ENCODE data around the gene SLC26A1. TPM values are rescaled to one million over a fixed set of nuclear protein-coding genes. Genes with fewer than 3 reads are reported as not detected.

SLC26A1 gene
- total RNA-seq, 1 experiment from 2014 or later = 1.3 TPM

- no peak overlapping the region for H2AFZ ChIP-seq
- no peaks in the 10 kb centered on the region for H3K36me3 ChIP-seq (ENCODE audit: low read depth)
- H3K27me3 ChIP-seq (ENCODE audit: insufficient read depth, low read depth) = no peaks in the 10 kb centered on the region
- no peak overlapping the region for H3K27ac ChIP-seq
- ChIA-PET CTCF (no interaction called here), POLR2A (ENCODE audit: unreplicated experiment) (no interaction called here)
- no peak overlapping the region for H3K4me2 ChIP-seq
- intact Hi-C loops (cut with micrococcal nuclease; ENCODE audit: unreplicated experiment) = no loop called here
- BruUV-seq (replicated peaks) = no TSS peak
- H3K79me2 ChIP-seq (ENCODE audit: low read depth) = no peaks in the 10 kb centered on the region
- no peaks in the 10 kb centered on the region for H3K9me3 ChIP-seq (ENCODE audit: insufficient read depth, low read depth)
- no peak for TF ChIP-seq CTCF (conservative IDR thresholded peaks at IDR 0.05)
- TF ChIP-seq EZH2 (IDR thresholded peaks at IDR 0.05; ENCODE audit: low read depth) = no peak
- no peaks in the 10 kb centered on the region for H3K9me2 ChIP-seq (ENCODE audit: insufficient read depth)
- no peaks in the 10 kb centered on the region for H3K4me1 ChIP-seq (replicated peaks; ENCODE audit: insufficient read depth)
- DNase-seq = no peak
- H4K20me1 ChIP-seq (ENCODE audit: insufficient read depth) = no peaks in the 10 kb centered on the region
- H3K4me3 ChIP-seq = no peak overlapping the region
- H3F3A ChIP-seq (ENCODE audit: insufficient read depth, low read depth) = no peaks in the 10 kb centered on the region
Measured at GRCh38 chr4:957581-958313, 35.5 kb downstream of the SLC26A1 start.

DNA sequence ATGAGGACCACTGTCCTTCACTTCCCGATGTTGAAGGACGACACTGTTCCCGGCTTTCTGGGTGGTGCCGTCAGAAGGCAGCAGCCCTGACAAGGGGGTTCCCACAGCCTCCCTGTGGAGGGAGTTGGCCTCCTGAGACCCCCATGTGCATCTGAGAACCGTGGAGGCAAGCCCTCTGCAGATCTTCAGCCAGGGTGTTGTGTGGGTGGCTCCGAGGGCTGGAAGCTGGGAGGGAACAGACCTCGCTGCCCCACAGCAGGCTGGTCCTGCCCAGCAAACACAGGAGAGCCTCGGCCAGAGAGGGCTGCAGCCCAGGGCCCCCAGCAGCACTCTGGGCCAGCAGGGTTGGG lies 36.0 kb downstream of the SLC26A1 start:
- intact Hi-C loops (cut with micrococcal nuclease; ENCODE audit: unreplicated experiment) = no loop called here
- H2AFZ ChIP-seq = no peak overlapping the region
- H3K27ac ChIP-seq = no peak overlapping the region
- no peaks in the 10 kb centered on the region for H3K36me3 ChIP-seq (ENCODE audit: low read depth)
- CTCF ChIA-PET = no interaction called here
- no peaks in the 10 kb centered on the region for H3K9me2 ChIP-seq (ENCODE audit: insufficient read depth)
- no peak for DNase-seq
- no peak for TF ChIP-seq CTCF (conservative IDR thresholded peaks at IDR 0.05)
- TF ChIP-seq EZH2 (IDR thresholded peaks at IDR 0.05; ENCODE audit: low read depth) = no peak
- H3K4me2 ChIP-seq = no peak overlapping the region
- no peak overlapping the region for H3K4me3 ChIP-seq
- H3F3A ChIP-seq (ENCODE audit: insufficient read depth, low read depth) = no peaks in the 10 kb centered on the region
- POLR2A ChIA-PET (ENCODE audit: unreplicated experiment) = no interaction called here
- BruUV-seq (replicated peaks) = no TSS peak
- no peaks in the 10 kb centered on the region for H4K20me1 ChIP-seq (ENCODE audit: insufficient read depth)
- no peaks in the 10 kb centered on the region for H3K4me1 ChIP-seq (replicated peaks; ENCODE audit: insufficient read depth)
- H3K79me2 ChIP-seq (ENCODE audit: low read depth) = no peaks in the 10 kb centered on the region
- no peaks in the 10 kb centered on the region for H3K27me3 ChIP-seq (ENCODE audit: insufficient read depth, low read depth)
- H3K9me3 ChIP-seq (ENCODE audit: insufficient read depth, low read depth) = no peaks in the 10 kb centered on the region

DNA sequence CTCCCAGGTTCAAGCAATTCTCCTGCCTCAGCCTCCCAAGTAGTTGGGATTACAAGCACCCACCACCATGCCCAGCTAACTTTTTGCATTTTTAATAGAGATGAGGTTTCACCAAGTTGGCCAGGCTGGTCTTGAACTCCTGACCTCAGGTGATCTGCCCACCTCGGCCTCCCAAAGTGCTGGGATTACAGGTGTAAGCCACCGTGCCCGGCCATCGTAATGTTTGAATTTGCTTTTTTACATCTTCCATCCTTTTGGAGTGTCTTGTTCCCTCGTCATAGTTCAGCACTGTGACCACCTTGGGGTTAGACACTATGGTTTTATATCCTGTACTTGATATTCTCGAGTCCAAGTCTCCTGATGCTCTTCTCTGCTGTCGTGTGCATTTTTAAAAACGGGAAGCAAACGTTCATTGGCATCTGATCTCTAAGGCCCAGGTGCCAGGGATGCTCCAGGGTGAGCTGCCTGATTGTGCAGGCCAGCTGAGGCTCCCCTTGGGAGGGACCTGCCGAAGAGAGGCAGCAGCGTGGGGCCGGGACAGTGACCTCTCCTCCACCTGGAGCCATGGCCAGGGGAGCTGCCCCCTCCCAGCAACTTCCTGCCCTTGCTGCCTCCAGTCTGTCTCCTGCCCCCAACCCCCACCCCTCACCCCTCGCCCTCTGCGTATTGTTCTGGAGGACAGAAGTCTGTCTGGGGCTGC lies 36.5 kb downstream of the SLC26A1 start:
- H2AFZ ChIP-seq = no peak overlapping the region
- intact Hi-C loops (cut with micrococcal nuclease; ENCODE audit: unreplicated experiment) = no loop called here
- no peaks in the 10 kb centered on the region for H4K20me1 ChIP-seq (ENCODE audit: insufficient read depth)
- no peak for TF ChIP-seq CTCF (conservative IDR thresholded peaks at IDR 0.05)
- TF ChIP-seq EZH2 (IDR thresholded peaks at IDR 0.05; ENCODE audit: low read depth) = no peak
- no peaks in the 10 kb centered on the region for H3F3A ChIP-seq (ENCODE audit: insufficient read depth, low read depth)
- POLR2A ChIA-PET (ENCODE audit: unreplicated experiment) = no interaction called here
- CTCF ChIA-PET = interaction anchor here (0.6 kb wide), 1 partner anchor 10 kb away, joined by 17 read pairs; no protein-coding TSS in a partner anchor
- no peak overlapping the region for H3K4me3 ChIP-seq
- no peaks in the 10 kb centered on the region for H3K27me3 ChIP-seq (ENCODE audit: insufficient read depth, low read depth)
- no peaks in the 10 kb centered on the region for H3K36me3 ChIP-seq (ENCODE audit: low read depth)
- no peaks in the 10 kb centered on the region for H3K9me3 ChIP-seq (ENCODE audit: insufficient read depth, low read depth)
- BruUV-seq (replicated peaks) = no TSS peak
- H3K9me2 ChIP-seq (ENCODE audit: insufficient read depth) = no peaks in the 10 kb centered on the region
- DNase-seq = no peak
- no peaks in the 10 kb centered on the region for H3K79me2 ChIP-seq (ENCODE audit: low read depth)
- H3K27ac ChIP-seq = no peak overlapping the region
- H3K4me2 ChIP-seq = no peak overlapping the region
- H3K4me1 ChIP-seq (replicated peaks; ENCODE audit: insufficient read depth) = no peaks in the 10 kb centered on the region
